Uterus (tissue), 4 donors: ENCODE measurements around the gene RARA. TPM values are rescaled to one million over a fixed set of nuclear protein-coding genes. Genes with fewer than 3 reads are reported as not detected.

Experiments used
- DNase-seq, 2 donors: peaks; one replicate each; pipeline ENCODE4 v3.0.0-alpha.2; 2019 to 2020
- H3K27ac ChIP-seq, 2 donors: fragments of 200-600 bp; sonication (generic); 1 replicate in 1 of 2; 2 replicates in 1 of 2; pipeline ENCODE4 v1.5.1; 2016 to 2018
- H3K27me3 ChIP-seq, 2 donors: fragments of 200-600 bp; sonication (generic); one replicate each; pipeline ENCODE4 v1.5.1; 2018 to 2019; ENCODE audit warnings: control low read depth in 1 of 2
- H3K36me3 ChIP-seq, 2 donors: fragments of 200-600 bp; sonication (generic); one replicate each; pipeline ENCODE4 v1.5.1; 2019; ENCODE audit warnings: control low read depth in 1 of 2
- H3K4me1 ChIP-seq, 2 donors: fragments of 200-600 bp; sonication (generic); one replicate each; pipeline ENCODE4 v1.5.1; 2018 to 2019; ENCODE audit warnings: control low read depth in 1 of 2
- H3K4me3 ChIP-seq, 2 donors: fragments of 200-600 bp; sonication (generic); 1 replicate in 1 of 2; 2 replicates in 1 of 2; pipeline ENCODE4 v1.5.1; 2018 to 2019; ENCODE audit warnings: mild to moderate bottlenecking in 1 of 2
- H3K9me3 ChIP-seq, 2 donors: fragments of 200-600 bp; sonication (generic); one replicate each; pipeline ENCODE4 v1.5.1; 2019; ENCODE audit warnings: control low read depth in 1 of 2
- POLR2A ChIP-seq, 2 donors: fragments of 450-650 bp; IDR thresholded peaks; one replicate each; pipeline ENCODE4 v1.6.1; 2016; ENCODE audit warnings: antibody characterized with exemption in 2 of 2, mild to moderate bottlenecking in 1 of 2, moderate library complexity in 1 of 2
- intact Hi-C: fragments of 100-400 bp; cut with DNase I; formaldehyde crosslinking; loops from one replicate; pipeline ENCODE4 v1.15.1; 2023; ENCODE audit warnings: low total_unique reads
- total RNA-seq, 4 donors: library from RNA; depleted of rRNA in 3 of 4; stranded (reverse); fragments of >200 nt in 3 of 4; gene quantifications; one replicate each; pipeline versions ENCODE4 v1.1.0 to v1.2.4, GENCODE V29; 2014 to 2023
- TF ChIP-seq, protein P1 (sequence below), 4 experiments: fragments of 200-600 bp in 2 of 4; fragments of 450-650 bp in 2 of 4; sonication (generic) in 2 of 4; IDR thresholded peaks; one replicate each; pipeline ENCODE4 v1.5.1; 2016 to 2019; ENCODE audit warnings: antibody characterized with exemption in 4 of 4, mild to moderate bottlenecking in 2 of 4, moderate library complexity in 1 of 4
- donor health status: DM: yes; HTN: yes; CAD: no.

RARA gene
- total RNA-seq, 4 donors from 2014 or later: 18.9 to 80.5 (median 46.3) TPM

DNA sequence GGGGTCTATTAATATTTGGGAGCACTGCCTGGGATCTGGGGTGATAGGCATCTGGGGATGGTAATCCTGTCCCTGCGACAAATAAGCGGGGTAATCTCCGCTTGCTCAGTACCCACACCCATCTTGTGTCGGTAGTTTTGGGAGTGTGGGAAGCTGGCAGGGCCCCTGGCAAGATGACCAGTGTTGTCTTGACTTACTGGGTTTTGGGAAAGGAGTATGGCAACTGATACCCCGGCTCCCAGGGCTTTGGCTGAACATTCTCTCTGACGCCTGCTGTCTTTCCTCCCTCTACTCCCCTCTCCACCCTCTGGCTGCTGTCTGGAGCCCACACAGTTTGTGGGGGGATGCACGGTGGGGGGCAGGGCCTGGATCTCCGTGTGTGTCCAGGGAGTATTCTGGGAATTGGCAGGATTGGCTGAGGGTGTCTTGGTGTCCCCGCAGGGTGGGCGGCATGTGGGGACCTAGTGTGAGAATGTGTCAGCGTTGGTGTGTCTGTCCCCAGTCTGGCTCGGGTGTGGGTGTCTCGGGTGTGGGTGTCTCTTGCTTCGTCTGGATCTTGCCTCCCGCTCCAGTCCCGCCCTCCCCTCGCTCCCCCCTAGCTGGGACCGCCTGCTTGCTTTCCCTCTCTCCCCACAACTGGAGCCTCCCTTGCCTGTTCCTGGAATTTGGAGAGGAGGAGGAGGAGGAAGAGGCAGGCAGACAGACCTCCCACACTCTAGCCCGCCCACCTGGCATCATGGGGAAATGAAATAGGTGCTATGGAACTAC is 12.0 kb downstream of the RARA start:
- no peaks in the 10 kb centered on the region for H3K9me3 ChIP-seq

DNA sequence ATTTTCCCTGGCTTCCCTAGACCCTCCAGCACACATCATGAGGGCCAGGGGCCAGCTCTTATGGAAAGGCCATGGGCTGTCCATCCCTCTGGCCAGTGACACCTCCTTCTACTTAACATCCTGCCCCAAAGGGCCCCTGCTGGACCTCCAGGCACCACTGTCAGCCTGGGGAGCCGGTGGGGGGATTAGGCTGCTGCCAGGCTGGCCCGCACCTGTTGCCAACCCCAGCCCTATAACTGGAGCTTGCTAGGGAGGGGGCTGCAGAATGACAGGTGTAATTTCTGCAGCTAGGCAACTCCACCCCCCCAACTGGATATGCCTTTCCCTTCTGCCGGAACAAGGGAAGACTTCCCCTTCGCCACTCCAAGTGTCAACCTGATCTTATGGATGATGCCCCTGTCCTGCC is 12.5 kb downstream of the RARA start:
- no peaks in the 10 kb centered on the region for H3K9me3 ChIP-seq
- no peaks in the 10 kb centered on the region for H3K36me3 ChIP-seq
- H3K27ac ChIP-seq: peak overlapping the region; percentile 83 to 95
- DNase-seq: peak in 1 of 2 donors; percentile 44
- no peaks in the 10 kb centered on the region for H3K27me3 ChIP-seq
- intact Hi-C loops: no loop called here
- TF ChIP-seq, protein P1, sequence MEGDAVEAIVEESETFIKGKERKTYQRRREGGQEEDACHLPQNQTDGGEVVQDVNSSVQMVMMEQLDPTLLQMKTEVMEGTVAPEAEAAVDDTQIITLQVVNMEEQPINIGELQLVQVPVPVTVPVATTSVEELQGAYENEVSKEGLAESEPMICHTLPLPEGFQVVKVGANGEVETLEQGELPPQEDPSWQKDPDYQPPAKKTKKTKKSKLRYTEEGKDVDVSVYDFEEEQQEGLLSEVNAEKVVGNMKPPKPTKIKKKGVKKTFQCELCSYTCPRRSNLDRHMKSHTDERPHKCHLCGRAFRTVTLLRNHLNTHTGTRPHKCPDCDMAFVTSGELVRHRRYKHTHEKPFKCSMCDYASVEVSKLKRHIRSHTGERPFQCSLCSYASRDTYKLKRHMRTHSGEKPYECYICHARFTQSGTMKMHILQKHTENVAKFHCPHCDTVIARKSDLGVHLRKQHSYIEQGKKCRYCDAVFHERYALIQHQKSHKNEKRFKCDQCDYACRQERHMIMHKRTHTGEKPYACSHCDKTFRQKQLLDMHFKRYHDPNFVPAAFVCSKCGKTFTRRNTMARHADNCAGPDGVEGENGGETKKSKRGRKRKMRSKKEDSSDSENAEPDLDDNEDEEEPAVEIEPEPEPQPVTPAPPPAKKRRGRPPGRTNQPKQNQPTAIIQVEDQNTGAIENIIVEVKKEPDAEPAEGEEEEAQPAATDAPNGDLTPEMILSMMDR (IDR thresholded peaks at IDR 0.05): no peak
- TF ChIP-seq POLR2A (IDR thresholded peaks at IDR 0.05): no peak
- H3K4me3 ChIP-seq: peak overlapping the region; percentile 8 to 28
- H3K4me1 ChIP-seq: peaks cover 14 to 58% of the 10 kb centered on the region in 2 donors

More for the DNA sequence above, 12.0 kb downstream of the RARA start:
- H3K4me1 ChIP-seq: peaks cover 19 to 56% of the 10 kb centered on the region in 2 donors
- H3K4me3 ChIP-seq: peak overlapping the region; percentile 8 to 28
- no peaks in the 10 kb centered on the region for H3K27me3 ChIP-seq
- H3K27ac ChIP-seq: peak overlapping the region; percentile 83 to 95
- no peaks in the 10 kb centered on the region for H3K36me3 ChIP-seq
- TF ChIP-seq POLR2A (IDR thresholded peaks at IDR 0.05): peak; percentile 32 to 41
- TF ChIP-seq, protein P1 (IDR thresholded peaks at IDR 0.05): no peak
- DNase-seq: peak; percentile 87 to 88
- intact Hi-C loops: no loop called here

- peak overlapping the region; percentile 8 to 28 for H3K4me3 ChIP-seq
- no peaks in the 10 kb centered on the region for H3K27me3 ChIP-seq
- H3K36me3 ChIP-seq: no peaks in the 10 kb centered on the region
- peaks cover 14 to 59% of the 10 kb centered on the region in 2 donors for H3K4me1 ChIP-seq
- no peaks in the 10 kb centered on the region for H3K9me3 ChIP-seq
- H3K27ac ChIP-seq: peak overlapping the region; percentile 83 to 95
- DNase-seq: peak in 1 of 2 donors; percentile 71
- no peak for TF ChIP-seq POLR2A (IDR thresholded peaks at IDR 0.05)
- TF ChIP-seq, protein P1 (IDR thresholded peaks at IDR 0.05): no peak
- intact Hi-C loops: no loop called here
Measured at GRCh38 chr17:40321961-40322357, 13.0 kb downstream of the RARA start.

GRCh38 chr17:40322358-40323315 is 13.7 kb downstream of the RARA start:
- peak overlapping the region; percentile 83 to 95 for H3K27ac ChIP-seq
- peak overlapping the region; percentile 8 to 28 for H3K4me3 ChIP-seq
- peak; percentile 73 to 77 for DNase-seq
- TF ChIP-seq, protein P1 (IDR thresholded peaks at IDR 0.05): no peak
- no peak for TF ChIP-seq POLR2A (IDR thresholded peaks at IDR 0.05)
- peaks cover 14 to 63% of the 10 kb centered on the region in 2 donors for H3K4me1 ChIP-seq
- intact Hi-C loops: no loop called here
- H3K9me3 ChIP-seq: no peaks in the 10 kb centered on the region
- no peaks in the 10 kb centered on the region for H3K36me3 ChIP-seq
- H3K27me3 ChIP-seq: no peaks in the 10 kb centered on the region
